HepG2 (cell line): ENCODE results near the gene TBCB. TPM values are rescaled to one million over a fixed set of nuclear protein-coding genes. Genes with fewer than 3 reads are reported as not detected.

ENCODE experiments used
- ARID2 ChIP-seq: sonication (generic); formaldehyde crosslinking; IDR thresholded peaks from 2 replicates; pipeline ENCODE4 v1.8.1; 2022; ENCODE audit warnings: mild to moderate bottlenecking, missing genetic modification reagents, borderline replicate concordance
- ARID3A ChIP-seq: IDR thresholded peaks from 2 replicates; pipeline ENCODE4 v1.6.1; 2012; ENCODE audit warnings: low read depth, low read length, improper control_type of control experiment
- DNMT1 ChIP-seq: sonication (generic); formaldehyde crosslinking; IDR thresholded peaks from 2 replicates; pipeline ENCODE4 v1.5.1; 2020; ENCODE audit warnings: mild to moderate bottlenecking, missing genetic modification reagents
- FOXK1 ChIP-seq: sonication (generic); formaldehyde crosslinking; IDR thresholded peaks from 2 replicates; pipeline ENCODE4 v1.4.0; 2020; ENCODE audit warnings: low read depth, missing genetic modification reagents, borderline replicate concordance
- HDAC6 ChIP-seq: fragments of 200-600 bp; sonication (generic); IDR thresholded peaks from 2 replicates; pipeline ENCODE4 v1.7.0; 2017; ENCODE audit warnings: mild to moderate bottlenecking, antibody characterized with exemption, low read length, low read depth
- NPAS2 ChIP-seq: sonication (generic); formaldehyde crosslinking; IDR thresholded peaks from 2 replicates; pipeline ENCODE4 v1.8.0; 2022; ENCODE audit warnings: mild to moderate bottlenecking, missing genetic modification reagents, borderline replicate concordance
- PCBP1 ChIP-seq: fragments of 200-400 bp; formaldehyde crosslinking; IDR thresholded peaks from 2 replicates; pipeline ENCODE4 v1.6.1; 2017; ENCODE audit warnings: mild to moderate bottlenecking, low read depth, low read length, borderline replicate concordance
- PHF21A ChIP-seq: sonication (generic); formaldehyde crosslinking; IDR thresholded peaks from 2 replicates; pipeline ENCODE4 v1.5.0; 2020; ENCODE audit warnings: mild to moderate bottlenecking, missing genetic modification reagents
- RAD21 ChIP-seq: fragments of 450-650 bp; formaldehyde crosslinking; IDR thresholded peaks from 2 replicates; pipeline ENCODE4 v1.5.0; 2020; ENCODE audit warnings: mild to moderate bottlenecking
- SALL1 ChIP-seq: sonication (generic); formaldehyde crosslinking; IDR thresholded peaks from 2 replicates; pipeline ENCODE4 v1.8.0; 2022; ENCODE audit warnings: mild to moderate bottlenecking, missing genetic modification reagents
- SALL2 ChIP-seq: sonication (generic); formaldehyde crosslinking; IDR thresholded peaks from 2 replicates; pipeline ENCODE4 v1.8.1; 2023; ENCODE audit warnings: mild to moderate bottlenecking, missing genetic modification reagents, inconsistent platforms
- SIX4 ChIP-seq: sonication (generic); formaldehyde crosslinking; IDR thresholded peaks from 2 replicates; pipeline ENCODE4 v1.4.0; 2020; ENCODE audit warnings: missing genetic modification reagents
- TFDP2 ChIP-seq: sonication (generic); formaldehyde crosslinking; IDR thresholded peaks from 2 replicates; pipeline ENCODE4 v1.4.0; 2020; ENCODE audit warnings: missing genetic modification reagents
- ZFP36L1 ChIP-seq: sonication (generic); formaldehyde crosslinking; IDR thresholded peaks from 2 replicates; pipeline ENCODE4 v1.8.0; 2022; ENCODE audit warnings: mild to moderate bottlenecking, missing genetic modification reagents, moderate library complexity
- ZKSCAN5 ChIP-seq: sonication (generic); formaldehyde crosslinking; IDR thresholded peaks from 2 replicates; pipeline ENCODE4 v1.5.1; 2020; ENCODE audit warnings: mild to moderate bottlenecking, missing genetic modification reagents
- ZNF432 ChIP-seq: sonication (generic); formaldehyde crosslinking; IDR thresholded peaks from 2 replicates; pipeline ENCODE4 v1.5.0; 2020; ENCODE audit warnings: missing genetic modification reagents, mild to moderate bottlenecking, borderline replicate concordance
- ZNF746 ChIP-seq: sonication (generic); formaldehyde crosslinking; IDR thresholded peaks from 2 replicates; pipeline ENCODE4 v1.8.0; 2022; ENCODE audit warnings: mild to moderate bottlenecking, missing genetic modification reagents
- ZNF747 ChIP-seq: sonication (generic); formaldehyde crosslinking; IDR thresholded peaks from 2 replicates; pipeline ENCODE4 v1.8.1; 2023; ENCODE audit warnings: missing genetic modification reagents, mild to moderate bottlenecking, borderline replicate concordance
- ZNF790 ChIP-seq: sonication (generic); formaldehyde crosslinking; IDR thresholded peaks from 2 replicates; pipeline ENCODE4 v1.8.0; 2022; ENCODE audit warnings: missing genetic modification reagents, mild to moderate bottlenecking, borderline replicate concordance
- ZNF878 ChIP-seq: sonication (generic); formaldehyde crosslinking; IDR thresholded peaks from 2 replicates; pipeline ENCODE4 v1.8.1; 2023; ENCODE audit warnings: mild to moderate bottlenecking, missing genetic modification reagents, moderate library complexity
- polyA plus RNA-seq, 8 experiments: library from polyadenylated mRNA; depleted of rRNA in 3 of 8; stranded (reverse) in 7 of 8; unstranded in 1 of 8; fragments of >200 nt; fragmentation: Illumina TruSeq in 4 of 8; extraction: Trizol in 4 of 8; gene quantifications; 2 replicates each; pipeline versions ENCODE4 v1.2.1 to v1.2.3, GENCODE V29; 2011 to 2016; ENCODE audit warnings: low read depth in 4 of 8, missing spikeins in 1 of 8, mixed read lengths in 1 of 8; ENCODE audit not compliant: insufficient read depth in 1 of 8
- total RNA-seq, 5 experiments: library from RNA; depleted of rRNA; stranded (reverse); fragments of >200 nt; fragmentation: Illumina TruSeq; extraction: Trizol; gene quantifications; 2 replicates each; pipeline ENCODE4 v1.2.3, GENCODE V29; 2016; ENCODE audit warnings: low read depth in 1 of 5
- TF ChIP-seq, protein P1 (sequence below): sonication (generic); formaldehyde crosslinking; IDR thresholded peaks from 2 replicates; pipeline ENCODE4 v1.8.1; 2023; ENCODE audit warnings: mild to moderate bottlenecking, missing genetic modification reagents, borderline replicate concordance
- TF ChIP-seq, protein P2 (sequence below): sonication (generic); formaldehyde crosslinking; IDR thresholded peaks from 2 replicates; pipeline ENCODE4 v1.4.0; 2020; ENCODE audit warnings: mild to moderate bottlenecking, missing genetic modification reagents
- TF ChIP-seq, protein P3 (sequence below): IDR thresholded peaks from 2 replicates; pipeline ENCODE4 v1.6.1; 2018; ENCODE audit warnings: missing genetic modification reagents

Gene TBCB
- total and polyA plus RNA-seq, 2 of the 13 experiments (the other 11 are each of a cell fraction or from before 2014, with no cell fraction given): 271 to 276 TPM

DNA sequence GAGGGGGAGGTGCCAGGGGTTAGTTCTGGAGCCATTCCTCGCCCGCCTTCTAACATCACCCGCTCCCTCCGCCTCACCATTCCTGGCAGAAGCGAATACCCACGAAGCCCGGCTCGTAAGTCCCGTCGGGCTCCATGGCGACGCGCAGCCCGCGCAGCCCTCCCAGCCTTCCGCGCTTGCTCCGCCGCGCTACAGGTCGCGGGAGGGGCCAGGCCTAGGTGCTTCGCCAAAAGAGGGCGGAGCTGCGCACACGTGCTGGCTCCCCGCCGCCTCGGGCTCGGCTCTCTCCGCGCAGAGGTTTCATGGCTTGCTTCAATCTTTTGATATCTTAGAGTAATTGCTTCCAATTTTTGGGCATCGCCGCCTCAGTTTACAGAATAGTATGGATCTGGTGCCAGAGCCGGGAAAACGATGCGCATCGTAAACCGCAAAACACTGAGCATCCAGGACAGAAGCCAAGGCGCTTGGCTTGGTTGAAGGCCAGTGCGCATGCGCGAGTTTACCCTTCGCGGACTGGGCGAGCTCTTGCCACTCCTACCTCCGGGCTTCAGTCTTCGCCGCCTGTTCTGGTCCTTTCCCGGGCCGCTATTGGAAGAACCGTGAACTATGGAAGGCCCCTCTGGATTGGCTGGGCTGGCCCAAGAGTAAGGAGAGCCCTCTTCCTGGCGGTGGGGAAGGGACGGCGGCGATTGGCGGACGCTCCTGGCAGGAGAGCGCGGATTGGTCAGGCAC lies 381 bp upstream of the TBCB start, which contains the start of gene POLR2I (continued):
- TF ChIP-seq ARID3A: no peak
- TF ChIP-seq, protein P1, sequence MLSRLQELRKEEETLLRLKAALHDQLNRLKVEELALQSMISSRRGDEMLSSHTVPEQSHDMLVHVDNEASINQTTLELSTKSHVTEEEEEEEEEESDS (CRISPR knock-in tag): 0 out of 2 replicates have a peak, but pooled peaks have one; percentile 46
- TF ChIP-seq, protein P2, sequence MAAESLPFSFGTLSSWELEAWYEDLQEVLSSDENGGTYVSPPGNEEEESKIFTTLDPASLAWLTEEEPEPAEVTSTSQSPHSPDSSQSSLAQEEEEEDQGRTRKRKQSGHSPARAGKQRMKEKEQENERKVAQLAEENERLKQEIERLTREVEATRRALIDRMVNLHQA: no peak
- peak; percentile 86; the same call in 1 of the 2 replicates for TF ChIP-seq ZNF747 (CRISPR knock-in tag)
- peak; percentile 83 for TF ChIP-seq SALL1 (CRISPR knock-in tag)
- 0 out of 2 replicates have a peak, but pooled peaks have one; percentile 41 for TF ChIP-seq PCBP1
- TF ChIP-seq ZKSCAN5 (CRISPR knock-in tag): no peak
- TF ChIP-seq DNMT1: no peak; the same call in 1 of the 2 replicates
- no peak for TF ChIP-seq ZNF432 (CRISPR knock-in tag)
- no peak for TF ChIP-seq SIX4
- TF ChIP-seq FOXK1 (CRISPR knock-in tag): 0 out of 2 replicates have a peak, but pooled peaks have one; percentile 50
- no peak for TF ChIP-seq NPAS2 (CRISPR knock-in tag)
- TF ChIP-seq HDAC6: no peak
- TF ChIP-seq, protein P3, sequence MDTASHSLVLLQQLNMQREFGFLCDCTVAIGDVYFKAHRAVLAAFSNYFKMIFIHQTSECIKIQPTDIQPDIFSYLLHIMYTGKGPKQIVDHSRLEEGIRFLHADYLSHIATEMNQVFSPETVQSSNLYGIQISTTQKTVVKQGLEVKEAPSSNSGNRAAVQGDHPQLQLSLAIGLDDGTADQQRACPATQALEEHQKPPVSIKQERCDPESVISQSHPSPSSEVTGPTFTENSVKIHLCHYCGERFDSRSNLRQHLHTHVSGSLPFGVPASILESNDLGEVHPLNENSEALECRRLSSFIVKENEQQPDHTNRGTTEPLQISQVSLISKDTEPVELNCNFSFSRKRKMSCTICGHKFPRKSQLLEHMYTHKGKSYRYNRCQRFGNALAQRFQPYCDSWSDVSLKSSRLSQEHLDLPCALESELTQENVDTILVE (CRISPR knock-in tag): peak; percentile 87
- TF ChIP-seq ZNF878 (CRISPR knock-in tag): peak; percentile 40; the same call in 1 of the 2 replicates
- TF ChIP-seq ZNF790 (CRISPR knock-in tag): peak; percentile 84; the same call in 1 of the 2 replicates
- TF ChIP-seq ARID2: no peak
- TF ChIP-seq RAD21: peak; percentile 66
- TF ChIP-seq SALL2 (CRISPR knock-in tag): peak; percentile 86; the same call in 1 of the 2 replicates
- TF ChIP-seq PHF21A (CRISPR knock-in tag): peak; percentile 76; the same call in 1 of the 2 replicates
- TF ChIP-seq ZFP36L1: peak; percentile 22; the same call in 1 of the 2 replicates
- no peak for TF ChIP-seq ZNF746 (CRISPR knock-in tag)
- peak; percentile 96 for TF ChIP-seq TFDP2 (CRISPR knock-in tag)
